ENCODE measurements around the gene CSNK1A1. TPM values are rescaled to one million over a fixed set of nuclear protein-coding genes. Genes with fewer than 3 reads are reported as not detected.

CSNK1A1 gene
- total RNA-seq, 4 donors from 2014 or later = 273 to 365 (median 320) TPM

DNA sequence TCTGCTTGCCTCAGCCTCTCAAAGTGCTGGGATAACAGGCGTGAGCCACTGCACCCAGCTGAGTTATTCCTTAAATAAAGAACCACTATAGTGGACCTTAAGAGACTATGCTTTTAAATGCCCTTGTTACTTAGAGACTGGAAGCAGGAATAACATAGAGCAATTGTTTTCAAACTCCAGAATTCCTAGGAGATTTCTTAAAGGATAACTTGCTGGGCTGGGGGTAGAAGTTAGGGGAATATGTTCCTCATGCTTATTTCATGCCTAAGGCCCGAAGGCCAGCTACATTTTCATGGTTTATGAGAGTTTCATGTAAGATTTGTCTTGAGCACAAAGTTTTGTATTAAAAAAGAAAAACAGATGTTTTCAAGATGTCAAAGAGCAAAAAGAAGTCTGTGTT, 48.2 kb downstream of the CSNK1A1 start:
- H3K27me3 ChIP-seq = no peaks in the 10 kb centered on the region
- TF ChIP-seq, protein P1, sequence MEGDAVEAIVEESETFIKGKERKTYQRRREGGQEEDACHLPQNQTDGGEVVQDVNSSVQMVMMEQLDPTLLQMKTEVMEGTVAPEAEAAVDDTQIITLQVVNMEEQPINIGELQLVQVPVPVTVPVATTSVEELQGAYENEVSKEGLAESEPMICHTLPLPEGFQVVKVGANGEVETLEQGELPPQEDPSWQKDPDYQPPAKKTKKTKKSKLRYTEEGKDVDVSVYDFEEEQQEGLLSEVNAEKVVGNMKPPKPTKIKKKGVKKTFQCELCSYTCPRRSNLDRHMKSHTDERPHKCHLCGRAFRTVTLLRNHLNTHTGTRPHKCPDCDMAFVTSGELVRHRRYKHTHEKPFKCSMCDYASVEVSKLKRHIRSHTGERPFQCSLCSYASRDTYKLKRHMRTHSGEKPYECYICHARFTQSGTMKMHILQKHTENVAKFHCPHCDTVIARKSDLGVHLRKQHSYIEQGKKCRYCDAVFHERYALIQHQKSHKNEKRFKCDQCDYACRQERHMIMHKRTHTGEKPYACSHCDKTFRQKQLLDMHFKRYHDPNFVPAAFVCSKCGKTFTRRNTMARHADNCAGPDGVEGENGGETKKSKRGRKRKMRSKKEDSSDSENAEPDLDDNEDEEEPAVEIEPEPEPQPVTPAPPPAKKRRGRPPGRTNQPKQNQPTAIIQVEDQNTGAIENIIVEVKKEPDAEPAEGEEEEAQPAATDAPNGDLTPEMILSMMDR (IDR thresholded peaks at IDR 0.05) = no peak
- TF ChIP-seq EP300 (IDR thresholded peaks at IDR 0.05) (no peak), POLR2AphosphoS5 (IDR thresholded peaks at IDR 0.05) (no peak), POLR2A (IDR thresholded peaks at IDR 0.05) (no peak)

DNA sequence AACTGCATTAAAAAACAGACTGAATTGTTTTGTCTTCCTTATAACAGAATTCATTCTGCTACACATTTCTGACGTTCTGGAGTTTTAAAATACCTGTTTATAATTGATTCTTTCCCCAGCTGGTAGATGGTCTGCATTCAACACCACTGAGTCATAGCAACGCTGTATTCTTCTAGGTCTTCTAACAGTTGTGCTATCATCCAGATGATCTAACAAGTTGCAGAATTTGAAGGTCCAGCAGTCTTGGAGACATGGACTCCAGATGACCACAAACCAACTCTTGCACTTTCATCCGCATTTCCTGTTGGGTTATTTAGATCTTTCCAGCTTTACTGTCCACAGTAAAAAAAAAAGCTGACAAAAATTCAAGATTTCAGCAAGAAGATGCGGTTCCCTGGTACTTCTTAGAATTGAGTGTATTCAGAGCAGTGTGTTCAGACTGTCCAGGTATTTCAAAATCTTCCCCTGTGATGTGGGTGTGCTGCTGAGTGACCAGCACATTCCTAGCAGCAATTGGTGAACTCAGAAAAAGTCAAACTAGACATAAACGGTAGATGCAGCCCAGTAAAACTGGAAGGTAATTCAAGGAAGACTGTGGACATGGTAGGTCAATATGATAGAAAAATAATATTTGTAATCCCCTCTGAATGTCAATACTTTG, 50.2 kb downstream of the CSNK1A1 start:
- no peak overlapping the region for H3K27ac ChIP-seq
- no peaks in the 10 kb centered on the region for H3K4me1 ChIP-seq
- WGBS = 82% methylated on average over 5 of the region's 5 CpGs
- no peaks in the 10 kb centered on the region for H3K27me3 ChIP-seq
- DNase-seq (ENCODE audit: low spot score in 2 of 2) = no peak
- no peak overlapping the region for H3K4me3 ChIP-seq
- no peak for TF ChIP-seq POLR2AphosphoS5 (IDR thresholded peaks at IDR 0.05)
- TF ChIP-seq POLR2A (IDR thresholded peaks at IDR 0.05) = no peak
- TF ChIP-seq, protein P1 (IDR thresholded peaks at IDR 0.05) = no peak
- no peak for TF ChIP-seq EP300 (IDR thresholded peaks at IDR 0.05)
- H3K9me3 ChIP-seq = no peaks in the 10 kb centered on the region
- H3K36me3 ChIP-seq = peaks cover 92% of the 10 kb centered on the region

More for the DNA sequence above, 48.2 kb downstream of the CSNK1A1 start:
- H3K27ac ChIP-seq = no peak overlapping the region
- H3K4me1 ChIP-seq = no peaks in the 10 kb centered on the region
- WGBS = 81% methylated on average over 2 of the region's 2 CpGs
- no peak for DNase-seq (ENCODE audit: low spot score in 2 of 2)
- H3K9me3 ChIP-seq = no peaks in the 10 kb centered on the region
- peaks cover 99% of the 10 kb centered on the region for H3K36me3 ChIP-seq
- no peak overlapping the region for H3K4me3 ChIP-seq

DNA sequence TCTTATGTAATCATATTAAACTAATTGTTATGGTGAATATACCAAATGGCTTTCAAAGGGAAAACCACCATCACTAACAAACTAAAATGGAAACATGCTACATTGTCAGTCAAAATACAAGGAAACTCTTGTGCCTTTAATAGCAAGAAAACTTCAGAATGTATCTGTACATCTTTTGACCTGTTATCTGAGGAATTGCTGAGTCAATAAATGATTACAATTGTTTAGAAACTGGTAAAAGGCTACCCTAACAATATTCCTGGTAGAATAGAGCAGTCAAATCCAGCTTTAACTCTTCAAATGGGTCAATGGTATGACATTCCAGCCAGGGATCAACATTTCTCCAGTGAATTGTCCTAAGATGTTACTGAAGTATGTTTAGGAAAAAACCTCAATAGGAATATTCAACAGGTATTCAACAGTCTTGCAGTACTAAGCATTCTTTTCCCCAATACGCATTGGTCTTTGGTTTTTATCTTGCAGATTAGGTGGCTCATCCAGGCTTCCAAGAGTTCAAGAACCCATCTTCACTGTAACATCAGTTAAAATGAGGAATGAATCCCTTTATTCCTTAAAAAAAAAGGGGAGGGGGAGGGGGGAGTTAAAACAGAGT, 52.4 kb downstream of the CSNK1A1 start:
- H3K36me3 ChIP-seq = peaks cover 86% of the 10 kb centered on the region
- no peak for TF ChIP-seq POLR2A (IDR thresholded peaks at IDR 0.05)
- TF ChIP-seq EP300 (IDR thresholded peaks at IDR 0.05) = no peak
- 88% methylated on average over 1 of the region's 1 CpG for WGBS

DNA sequence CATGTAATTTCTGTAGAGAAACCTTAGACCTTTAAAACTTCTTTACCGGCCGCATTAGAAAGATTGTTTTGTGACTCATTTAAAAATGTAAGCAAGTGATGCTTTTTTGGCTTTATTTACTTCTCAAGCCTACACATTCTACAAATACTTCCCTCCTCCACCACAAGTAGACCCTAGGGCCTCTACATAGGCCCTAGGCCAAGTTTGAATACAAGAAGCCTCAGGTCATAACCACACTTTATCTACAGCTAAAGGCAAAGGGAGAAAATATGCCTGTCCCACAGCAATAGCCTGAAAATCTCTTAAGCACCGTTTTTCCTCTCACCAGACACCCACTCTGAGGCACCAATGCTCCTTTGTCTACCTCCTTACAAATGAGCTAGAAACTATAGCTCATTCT, 53.9 kb downstream of the CSNK1A1 start:
- TF ChIP-seq, protein P1 (IDR thresholded peaks at IDR 0.05) = no peak
- TF ChIP-seq POLR2AphosphoS5 (IDR thresholded peaks at IDR 0.05) (no peak), EP300 (IDR thresholded peaks at IDR 0.05) (no peak), POLR2A (IDR thresholded peaks at IDR 0.05) (no peak)
- H3K4me1 ChIP-seq = peaks cover 14% of the 10 kb centered on the region
- no peak for DNase-seq (ENCODE audit: low spot score in 2 of 2)
- 52% methylated on average over 3 of the region's 3 CpGs for WGBS
- H3K9me3 ChIP-seq = no peaks in the 10 kb centered on the region
- H3K27ac ChIP-seq = no peak overlapping the region
- no peaks in the 10 kb centered on the region for H3K27me3 ChIP-seq
- H3K36me3 ChIP-seq = peaks cover 71% of the 10 kb centered on the region
- no peak overlapping the region for H3K4me3 ChIP-seq

More for the DNA sequence above, 52.4 kb downstream of the CSNK1A1 start:
- Histone ChIP-seq H3K27ac (no peak overlapping the region), H3K4me3 (no peak overlapping the region), H3K4me1 (peaks cover 3% of the 10 kb centered on the region), H3K9me3 (no peaks in the 10 kb centered on the region), H3K27me3 (no peaks in the 10 kb centered on the region)
- no peak for DNase-seq (ENCODE audit: low spot score in 2 of 2)

DNA sequence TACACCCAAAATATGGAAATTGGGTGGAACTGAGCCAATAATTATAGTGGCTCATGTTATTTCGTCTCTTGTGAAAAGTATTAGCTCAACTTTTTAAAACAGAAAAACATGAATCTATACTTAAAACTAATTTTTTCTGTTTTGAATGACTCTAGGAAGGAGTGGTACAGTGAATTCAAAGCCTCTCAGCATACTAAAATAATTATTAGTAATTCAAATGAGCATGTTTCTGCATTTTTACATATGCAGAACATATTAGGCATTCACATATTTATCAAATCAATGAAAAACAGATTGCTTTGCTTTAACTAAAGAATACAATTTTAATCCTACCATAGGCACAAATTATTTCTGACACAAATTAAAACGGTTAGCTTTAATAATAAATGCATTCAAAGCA, 54.3 kb downstream of the CSNK1A1 start:
- Histone ChIP-seq H3K27ac (no peak overlapping the region), H3K27me3 (no peaks in the 10 kb centered on the region), H3K9me3 (no peaks in the 10 kb centered on the region), H3K4me3 (no peak overlapping the region), H3K36me3 (peaks cover 67% of the 10 kb centered on the region), H3K4me1 (peaks cover 15% of the 10 kb centered on the region)
- WGBS = 39% methylated on average over 2 of the region's 2 CpGs
- TF ChIP-seq POLR2A (IDR thresholded peaks at IDR 0.05) (no peak), POLR2AphosphoS5 (IDR thresholded peaks at IDR 0.05) (no peak), EP300 (IDR thresholded peaks at IDR 0.05) (no peak)
- TF ChIP-seq, protein P1 (IDR thresholded peaks at IDR 0.05) = no peak
- DNase-seq (ENCODE audit: low spot score in 2 of 2) = no peak
